Measurements from ENCODE around the gene IFI27.
"Not testable (repeated sequence)": the region's sequence is repeated elsewhere in the genome, so short reads cannot be mapped to it uniquely, and the experiment has no call there.

Gene IFI27

GRCh38 chr14:94126800-94127199 lies 16.3 kb downstream of the IFI27 start:
- no peak for DNase-seq

GRCh38 chr14:94127330-94127729 lies 16.8 kb downstream of the IFI27 start:
- no peak for DNase-seq

DNA sequence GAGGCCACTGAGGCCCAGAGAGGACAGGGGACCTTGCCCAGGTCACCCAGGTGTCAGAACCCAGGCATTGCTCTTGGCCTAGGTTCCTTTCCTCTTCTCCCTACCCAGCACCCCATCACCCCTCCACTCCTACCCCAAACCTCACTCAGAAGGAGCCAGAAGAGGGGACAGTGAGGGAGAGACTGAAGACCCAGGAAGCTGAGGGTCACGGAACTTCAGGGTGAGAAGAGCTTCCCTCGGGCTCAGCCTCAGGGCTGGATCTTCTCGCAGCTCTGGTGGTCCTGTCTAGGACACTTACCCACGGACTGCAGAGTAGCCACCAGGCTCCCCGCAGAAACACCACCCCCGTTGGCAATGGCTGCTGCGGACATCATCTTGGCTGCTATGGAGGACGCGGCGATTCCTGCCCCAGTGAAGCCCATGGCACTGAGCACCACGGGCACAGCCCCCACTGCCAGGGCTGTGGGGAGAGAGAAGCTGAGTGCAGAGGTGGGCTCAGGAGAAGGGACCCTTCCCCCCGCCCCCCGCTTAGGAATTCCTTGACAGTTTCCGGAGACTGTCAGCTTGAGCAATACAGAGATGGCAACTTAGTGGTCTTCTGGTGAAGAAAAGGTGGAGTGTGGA lies 17.8 kb downstream of the IFI27 start:
- no peak for DNase-seq

- peak; percentile 89 for DNase-seq
These were observed 18.7 kb downstream of the IFI27 start, which contains the start of gene IFI27L2 for GRCh38 chr14:94129111-94129757. TSS of gene IFI27L2 (minus strand) at chr14:94129604. CDS start at chr14:94129564, 40 bp downstream.

GRCh38 chr14:94129758-94130414 lies 19.4 kb downstream of the IFI27 start:
- peak; percentile 76 for DNase-seq

DNA sequence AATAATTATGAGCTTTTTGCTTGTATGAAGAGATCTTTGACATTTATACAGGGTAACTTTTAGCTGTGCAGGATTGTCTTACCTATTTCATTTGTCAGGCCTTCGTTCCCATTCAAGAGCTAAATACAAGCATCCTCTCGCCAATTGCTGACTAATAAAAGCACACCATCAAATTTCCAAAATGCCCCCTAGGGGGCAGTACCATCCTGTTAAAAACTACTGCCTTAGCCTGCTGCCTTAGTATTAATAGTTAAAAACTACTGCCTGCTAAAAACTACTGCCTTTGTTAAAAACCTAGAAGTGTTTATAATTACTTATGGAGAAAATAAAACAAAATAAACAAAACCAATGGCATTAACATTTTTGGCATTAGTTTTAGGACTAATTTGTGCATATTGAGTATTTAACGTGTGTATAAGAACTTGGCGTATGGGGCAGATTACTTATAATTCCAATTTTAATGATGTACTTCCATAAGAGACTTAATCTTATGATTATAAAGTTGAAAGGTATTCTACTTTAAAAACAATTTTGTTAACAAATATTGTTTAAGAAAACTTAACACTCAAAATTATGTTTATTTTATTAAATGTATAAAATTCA lies 21.9 kb downstream of the IFI27 start:
- peak; percentile 88 for DNase-seq

DNA sequence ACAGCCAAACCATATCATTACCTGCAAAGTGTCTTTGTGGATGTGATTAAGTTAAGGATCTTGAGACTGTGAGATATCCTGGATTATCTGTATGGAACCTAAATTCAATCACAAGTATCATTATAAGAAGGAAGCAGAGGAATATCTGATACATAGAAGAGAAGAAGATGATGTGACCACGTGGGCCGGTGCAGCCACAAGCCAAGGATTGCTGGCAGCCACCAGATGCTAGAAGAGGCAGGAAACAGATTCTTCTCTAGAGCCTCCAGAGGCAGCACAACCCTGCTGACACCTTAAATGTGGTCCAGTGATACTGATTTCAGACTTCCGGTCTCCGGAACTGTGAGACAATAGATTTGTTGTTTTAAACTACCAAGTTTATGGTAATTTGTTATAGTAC lies 24.9 kb downstream of the IFI27 start:
- no peak for DNase-seq

DNA sequence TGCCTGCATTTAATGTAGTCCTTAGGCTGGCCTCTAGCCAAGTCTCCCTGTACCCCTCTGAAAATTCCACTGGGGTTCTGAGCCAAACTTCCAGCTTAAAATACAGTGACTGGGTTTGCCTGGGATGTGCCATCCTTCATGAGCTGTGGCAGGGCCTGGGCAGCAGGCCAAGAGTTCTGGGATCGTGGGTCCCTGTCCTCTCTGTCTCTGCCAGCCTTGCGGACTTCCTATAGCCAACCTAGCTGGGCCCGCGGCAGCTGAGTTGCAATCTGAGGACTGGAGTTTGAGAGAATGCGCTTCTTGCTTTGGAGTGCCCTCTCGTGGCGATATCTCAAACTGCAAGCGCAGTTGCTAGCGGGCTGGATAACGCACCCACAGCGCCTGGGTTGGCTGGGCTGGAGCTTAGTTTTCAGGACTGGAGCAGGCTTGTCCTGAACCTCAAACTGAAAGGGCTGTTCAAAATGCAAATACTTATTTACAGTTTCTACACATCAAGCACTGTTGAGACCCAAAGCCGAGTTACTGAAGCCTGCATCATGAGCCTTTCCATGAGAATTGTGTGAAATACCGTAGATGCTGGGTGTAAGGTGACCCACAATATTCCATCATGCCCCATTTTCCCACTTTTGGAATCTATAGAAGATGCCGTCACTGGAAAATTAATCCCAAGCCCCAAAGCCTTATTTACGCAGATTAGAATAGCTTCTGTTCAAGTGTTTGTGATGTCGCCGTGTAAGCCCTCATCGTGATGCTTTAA lies 26.2 kb downstream of the IFI27 start:
- peak; percentile 83 for DNase-seq

DNA sequence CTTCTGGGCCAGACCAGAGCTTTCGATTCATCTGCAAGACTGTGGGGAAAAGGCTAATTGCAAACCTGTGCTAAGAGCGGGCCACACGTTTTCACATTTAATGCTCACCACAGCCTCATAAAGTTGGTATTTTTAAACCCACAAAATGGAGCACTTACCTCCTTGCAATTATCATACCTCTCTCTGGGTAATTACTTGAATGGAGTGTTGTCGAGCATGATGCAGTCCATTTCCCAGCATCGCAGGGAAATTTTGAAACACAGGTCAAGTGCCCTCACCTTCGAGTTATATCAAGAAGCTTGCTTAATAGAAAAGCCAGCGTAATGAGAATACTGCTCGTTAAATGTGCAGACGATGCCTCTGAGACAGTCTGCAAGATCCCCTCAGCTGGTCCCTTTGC lies 27.7 kb downstream of the IFI27 start:
- no peak for DNase-seq

DNA sequence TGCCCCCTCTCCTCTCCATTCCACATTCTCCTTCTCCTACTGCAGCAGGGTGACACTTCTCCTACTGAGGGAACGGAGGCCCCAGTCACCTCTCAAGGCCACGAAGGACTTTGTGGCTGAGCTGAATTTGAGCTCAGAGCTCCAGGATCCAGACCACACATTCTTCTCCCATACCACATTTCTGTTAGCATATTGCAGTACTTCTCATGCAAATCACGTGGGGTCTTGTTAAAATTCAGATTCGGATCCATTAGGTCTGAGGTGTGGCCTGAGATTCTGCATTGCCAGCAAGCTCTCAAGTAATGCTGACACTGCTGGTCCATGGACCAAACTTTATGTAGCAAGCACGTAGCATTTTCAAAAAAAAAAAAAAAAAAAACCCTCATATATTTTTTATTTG lies 28.5 kb downstream of the IFI27 start:
- no peak for DNase-seq

DNA sequence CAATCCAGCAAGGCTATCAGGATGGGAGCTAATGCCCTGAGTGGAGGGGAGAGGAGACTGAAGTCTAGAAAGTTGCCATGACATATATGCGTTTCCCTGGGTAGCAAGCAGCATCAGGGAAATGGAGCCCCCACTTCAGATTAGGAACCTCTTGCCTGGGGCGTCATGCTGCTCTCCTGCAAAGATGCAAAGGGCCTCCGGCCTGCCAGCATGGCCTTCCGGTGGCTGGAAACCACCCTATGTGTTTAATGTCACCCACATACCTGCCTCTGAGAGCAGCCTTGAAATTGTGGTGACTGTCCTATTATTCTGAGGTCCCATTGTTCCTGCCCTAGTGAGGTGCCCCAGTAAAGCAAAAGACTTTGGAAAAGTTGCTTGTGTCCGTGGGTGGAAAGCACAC lies 28.9 kb downstream of the IFI27 start:
- no peak for DNase-seq

- DNase-seq, result no peak
These were observed 31.7 kb downstream of the IFI27 start for GRCh38 chr14:94142247-94142646.

GRCh38 chr14:94142836-94143235 lies 32.3 kb downstream of the IFI27 start:
- DNase-seq, result no peak

DNA sequence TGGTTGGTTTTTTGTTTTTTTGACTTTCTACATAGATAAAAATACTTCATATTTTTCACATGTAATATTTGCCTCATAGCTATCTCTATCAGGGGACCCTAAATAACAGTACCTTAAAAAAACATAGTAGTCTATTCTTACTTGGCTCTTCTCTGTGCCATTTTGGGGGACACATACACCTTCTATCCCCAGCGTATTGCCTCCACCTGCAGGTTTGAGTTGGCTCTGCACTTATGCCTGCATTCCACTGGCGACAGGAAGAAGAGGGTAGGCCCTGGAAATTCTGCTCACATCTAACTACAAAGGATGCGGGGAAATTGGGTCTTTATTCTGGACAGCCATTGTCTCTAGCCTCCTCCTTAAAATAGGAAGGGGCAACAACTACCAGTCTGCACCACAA lies 32.7 kb downstream of the IFI27 start:
- peak; percentile 18 for DNase-seq

DNA sequence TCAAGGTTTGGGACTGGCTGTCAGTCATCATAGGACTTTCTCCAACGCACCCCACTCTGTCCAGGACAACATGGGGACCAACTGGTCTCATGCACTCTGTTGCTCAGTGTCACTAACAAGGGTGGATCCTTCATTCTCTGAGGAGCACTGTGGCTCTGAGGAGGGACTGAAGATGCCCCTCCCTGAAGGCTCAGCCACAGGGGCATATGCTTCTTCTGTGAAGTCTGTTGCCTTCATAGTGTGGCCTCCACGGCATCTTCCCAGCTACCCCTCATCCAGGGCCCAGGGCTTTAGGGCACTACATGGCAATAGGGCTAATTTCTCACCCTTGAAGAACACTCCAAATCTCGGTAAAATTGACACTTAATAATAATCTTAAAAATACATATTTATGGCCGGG lies 33.2 kb downstream of the IFI27 start:
- no peak for DNase-seq

GRCh38 chr14:94144765-94145164 lies 34.2 kb downstream of the IFI27 start:
- DNase-seq, result no peak

DNA sequence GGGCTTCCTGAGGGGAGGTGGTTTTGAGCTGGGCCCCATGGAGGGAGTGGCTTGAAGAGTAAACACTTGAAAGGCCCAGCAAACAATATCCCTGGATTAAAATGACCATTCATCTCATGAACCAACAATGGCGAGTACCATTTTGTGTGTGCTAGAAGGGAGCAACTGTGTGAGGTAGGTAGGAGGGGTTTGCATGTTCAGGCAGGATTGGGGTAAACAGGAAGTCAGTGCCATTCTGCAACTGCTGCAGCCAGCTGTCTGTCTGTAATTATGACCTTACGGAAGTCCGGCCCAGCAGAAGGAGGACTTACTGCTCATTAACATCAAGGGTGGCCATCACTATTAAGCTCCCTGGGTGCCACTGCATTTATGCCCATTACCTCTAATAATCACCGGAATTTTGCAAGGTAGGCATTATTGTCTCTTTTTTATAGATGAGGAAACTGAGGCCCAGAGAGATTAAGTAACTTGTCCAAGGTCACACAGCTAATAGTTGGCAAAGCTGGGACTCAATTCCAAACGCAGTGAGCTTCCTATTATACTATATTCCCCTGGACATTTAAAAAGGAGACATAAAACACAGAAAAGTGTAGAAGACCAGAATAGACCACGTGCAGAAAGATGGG lies 35.5 kb downstream of the IFI27 start:
- DNase-seq, result peak; percentile 67

DNA sequence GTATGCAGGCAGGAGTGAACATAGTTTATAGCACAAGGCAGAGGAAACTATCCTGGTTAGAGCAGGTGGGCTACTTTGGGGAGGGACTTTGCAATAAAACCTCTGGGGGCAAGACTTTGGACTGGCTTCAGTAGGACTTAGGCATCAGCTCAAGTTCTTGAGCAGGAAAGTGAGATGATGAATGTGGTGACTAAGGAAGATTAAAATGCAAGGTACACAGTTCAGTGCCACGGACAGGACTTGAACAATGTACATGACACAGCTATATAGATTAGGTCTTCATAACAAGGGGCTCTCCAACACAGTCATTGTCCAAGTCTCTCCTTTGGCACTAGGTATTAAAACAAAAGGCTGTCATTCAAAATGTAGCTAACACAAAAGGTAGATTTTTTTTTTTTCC lies 42.1 kb downstream of the IFI27 start:
- DNase-seq, result no peak

- DNase-seq, result no peak
These were observed 43.3 kb downstream of the IFI27 start for GRCh38 chr14:94153750-94154342.

- DNase-seq, result not testable (repeated sequence)
These were observed 45.6 kb downstream of the IFI27 start for GRCh38 chr14:94156143-94156542.

DNA sequence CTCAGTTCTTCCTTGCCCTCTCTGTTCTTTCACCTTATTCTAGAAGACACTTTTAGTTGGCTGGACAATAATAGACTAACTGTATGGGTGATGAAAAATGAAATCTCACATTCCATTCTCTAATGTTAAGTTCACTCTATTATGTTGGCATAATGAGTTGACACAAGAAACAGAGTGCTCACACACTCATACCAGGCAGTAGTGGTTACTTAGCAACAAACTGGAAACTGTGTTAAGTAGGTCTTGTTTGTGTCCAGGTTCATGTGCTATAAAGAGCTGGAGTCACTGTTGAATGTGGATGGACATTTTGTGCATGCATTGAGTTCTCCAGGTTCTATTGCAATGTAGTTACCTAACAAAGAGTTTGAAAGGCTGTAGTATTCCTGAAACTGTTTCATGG lies 46.7 kb downstream of the IFI27 start:
- DNase-seq, result no peak

DNA sequence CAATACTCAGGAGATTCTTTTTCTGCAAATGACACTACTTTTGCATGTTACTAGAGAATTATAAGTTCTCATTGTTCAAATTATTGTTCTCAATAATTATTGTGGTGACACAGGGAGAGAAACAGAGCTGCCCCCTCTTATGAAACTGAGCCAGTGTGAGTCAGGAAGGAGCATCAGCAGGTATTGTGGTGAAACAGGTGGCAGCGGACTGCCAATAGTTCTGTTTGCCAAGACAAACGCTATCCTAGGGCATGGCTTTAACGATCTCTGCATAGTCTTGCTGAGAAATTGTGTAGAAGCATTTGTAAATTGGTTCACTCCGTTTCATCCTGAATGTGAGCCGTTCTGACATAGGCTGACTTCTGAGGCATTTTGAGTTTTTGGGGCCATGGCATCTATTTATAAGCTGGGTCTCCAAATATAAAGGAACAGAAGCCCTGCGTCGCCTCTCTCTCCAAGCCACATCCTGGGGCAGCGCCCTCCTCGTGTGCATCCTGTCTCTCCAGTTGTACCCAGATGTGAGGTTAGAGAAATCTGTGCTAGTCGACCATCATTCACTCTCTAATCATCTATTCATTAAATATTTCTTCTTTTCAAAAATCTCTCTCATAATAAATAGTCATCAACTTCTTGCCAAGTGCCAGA lies 47.8 kb downstream of the IFI27 start:
- peak; percentile 13 for DNase-seq
